Tibial artery (tissue), 4 donors: ENCODE data around the gene LRSAM1.
A peak's percentile ranks its signal among the peaks of the same experiment; 100 is the strongest.

Experiments used
- DNase-seq, 2 donors: peaks; one replicate each; pipeline ENCODE4 v3.0.0-alpha.2; 2019
- H3K27ac ChIP-seq, 2 donors: fragments of 200-600 bp; sonication (generic) in 1 of 2; 1 replicate in 1 of 2; 2 replicates in 1 of 2; pipeline ENCODE4 v1.5.1; 2018 to 2019; ENCODE audit warnings: mild to moderate bottlenecking in 1 of 2
- H3K27me3 ChIP-seq, 2 donors: fragments of 200-600 bp; sonication (generic) in 1 of 2; one replicate each; pipeline versions ENCODE4 v1.5.1 to v1.6.0; 2016 to 2019
- H3K36me3 ChIP-seq, 3 donors: fragments of 200-600 bp; sonication (generic) in 2 of 3; one replicate each; pipeline ENCODE4 v1.5.1; 2016 to 2019; ENCODE audit warnings: mild to moderate bottlenecking in 2 of 3
- H3K4me1 ChIP-seq, 4 donors: fragments of 200-600 bp; sonication (generic) in 2 of 4; 1 replicate in 3 of 4; 2 replicates in 1 of 4; pipeline ENCODE4 v1.5.1; 2016 to 2019
- H3K4me3 ChIP-seq, 2 donors: fragments of 200-600 bp; sonication (generic) in 1 of 2; 1 replicate in 1 of 2; 2 replicates in 1 of 2; pipeline ENCODE4 v1.5.1; 2018 to 2019; ENCODE audit warnings: mild to moderate bottlenecking in 2 of 2
- H3K9me3 ChIP-seq, 3 donors: fragments of 200-600 bp; sonication (generic) in 1 of 3; one replicate each; pipeline ENCODE4 v1.5.1; 2016 to 2019
- CTCF ChIP-seq, 2 experiments: fragments of 200-600 bp in 1 of 2; fragments of 450-650 bp in 1 of 2; IDR thresholded peaks; one replicate each; pipeline ENCODE4 v1.5.1; 2017 to 2019; ENCODE audit warnings: antibody characterized with exemption in 2 of 2, mild to moderate bottlenecking in 1 of 2, moderate library complexity in 1 of 2
- intact Hi-C: fragments of 100-400 bp; cut with DNase I; formaldehyde crosslinking; loops from one replicate; pipeline ENCODE4 v1.15.0; 2023; ENCODE audit warnings: low total_unique reads

Gene LRSAM1

GRCh38 chr9:127503947-127504886 lies 52.9 kb downstream of the LRSAM1 start:
- no peak overlapping the region for H3K4me3 ChIP-seq
- H3K4me1 ChIP-seq: peaks cover 0 to 17% (median 6%) of the 10 kb centered on the region in 4 donors
- no peaks in the 10 kb centered on the region for H3K27me3 ChIP-seq
- intact Hi-C loops: loop anchor here (2.0 to 5.0 kb wide), 3 partner anchors 83 to 418 kb away; no protein-coding TSS in a partner anchor
- DNase-seq: peak; percentile 88 to 91
- peak overlapping the region; percentile 60 to 64 for H3K27ac ChIP-seq
- peaks cover 51 to 96% (median 73%) of the 10 kb centered on the region in 3 donors for H3K36me3 ChIP-seq
- no peaks in the 10 kb centered on the region for H3K9me3 ChIP-seq
- peak; percentile 83 to 91 for TF ChIP-seq CTCF (IDR thresholded peaks at IDR 0.05)

GRCh38 chr9:127504887-127505251 lies 53.6 kb downstream of the LRSAM1 start:
- intact Hi-C loops: loop anchor here (2.0 to 5.0 kb wide), 3 partner anchors 82 to 417 kb away; no protein-coding TSS in a partner anchor
- Histone ChIP-seq H3K4me3 (no peak overlapping the region), H3K9me3 (no peaks in the 10 kb centered on the region), H3K27ac (peak overlapping the region; percentile 60 to 64), H3K4me1 (peaks cover 0 to 24% (median 11%) of the 10 kb centered on the region in 4 donors), H3K36me3 (peaks cover 51 to 94% (median 75%) of the 10 kb centered on the region in 3 donors), H3K27me3 (no peaks in the 10 kb centered on the region)
- no peak for TF ChIP-seq CTCF (IDR thresholded peaks at IDR 0.05)
- no peak for DNase-seq

GRCh38 chr9:127505396-127506116 lies 54.2 kb downstream of the LRSAM1 start:
- intact Hi-C loops: loop anchor here (2.0 kb wide), 1 partner anchor 81 kb away; no protein-coding TSS in a partner anchor
- Histone ChIP-seq H3K4me3 (no peak overlapping the region), H3K4me1 (peaks cover 0 to 29% (median 15%) of the 10 kb centered on the region in 4 donors), H3K9me3 (no peaks in the 10 kb centered on the region), H3K27ac (peak overlapping the region; percentile 60 to 64), H3K36me3 (peaks cover 51 to 95% (median 78%) of the 10 kb centered on the region in 3 donors), H3K27me3 (no peaks in the 10 kb centered on the region)
- peak; percentile 53 to 61 for TF ChIP-seq CTCF (IDR thresholded peaks at IDR 0.05)
- DNase-seq: peak in 1 of 2 donors; percentile 74

- Histone ChIP-seq H3K4me1 (peaks cover 0 to 29% (median 15%) of the 10 kb centered on the region in 4 donors), H3K27ac (peak overlapping the region; percentile 60 to 64), H3K36me3 (peaks cover 48 to 95% (median 71%) of the 10 kb centered on the region in 3 donors), H3K27me3 (no peaks in the 10 kb centered on the region), H3K4me3 (no peak overlapping the region), H3K9me3 (no peaks in the 10 kb centered on the region)
- peak in 1 of 2 donors; percentile 68 for DNase-seq
- TF ChIP-seq CTCF (IDR thresholded peaks at IDR 0.05): no peak
- intact Hi-C loops: no loop called here
Observed at GRCh38 chr9:127506117-127506813, 55.0 kb downstream of the LRSAM1 start.
